Measurements from ENCODE around the gene CLDND1.

CLDND1 gene

DNA sequence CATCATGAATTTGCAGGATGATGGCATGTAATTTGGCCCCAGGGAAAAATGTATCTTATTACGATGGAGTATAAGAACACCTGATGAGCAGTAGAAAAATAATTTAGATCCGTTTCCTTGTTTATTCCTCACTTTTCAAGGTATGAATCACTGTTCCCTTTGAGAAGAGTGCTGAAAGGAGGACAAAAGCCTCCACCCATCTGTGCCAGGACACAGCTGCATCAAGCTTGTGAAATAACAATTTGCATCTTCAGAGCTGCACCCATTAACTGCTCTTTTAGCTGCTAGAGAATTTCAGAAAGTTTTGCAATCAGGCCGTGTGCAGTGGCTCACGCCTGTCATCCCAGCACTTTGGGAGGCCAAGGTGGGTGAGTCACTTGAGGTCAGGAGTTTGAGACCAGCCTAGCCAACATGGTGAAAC, 9.6 kb downstream of the CLDND1 start:
- no peak for DNase-seq

DNA sequence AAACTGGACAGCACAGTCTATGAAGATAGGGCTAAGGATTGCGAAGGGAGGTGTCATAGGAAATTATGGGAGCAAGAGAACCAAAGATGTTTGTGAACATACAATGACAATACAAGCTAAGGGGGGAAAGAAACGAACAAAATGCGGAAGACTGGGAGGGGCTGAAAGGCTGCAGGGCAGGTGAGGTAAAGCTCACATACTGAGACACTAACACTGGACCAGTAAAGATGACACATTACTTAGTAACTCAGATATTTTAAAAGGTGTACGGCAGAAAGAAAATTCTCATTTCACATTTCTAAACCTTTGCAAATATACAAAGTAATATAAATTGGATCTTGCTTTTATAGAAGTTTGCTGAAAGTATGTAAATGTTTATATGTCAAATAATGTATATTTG, 10.1 kb downstream of the CLDND1 start:
- DNase-seq, result no peak

DNA sequence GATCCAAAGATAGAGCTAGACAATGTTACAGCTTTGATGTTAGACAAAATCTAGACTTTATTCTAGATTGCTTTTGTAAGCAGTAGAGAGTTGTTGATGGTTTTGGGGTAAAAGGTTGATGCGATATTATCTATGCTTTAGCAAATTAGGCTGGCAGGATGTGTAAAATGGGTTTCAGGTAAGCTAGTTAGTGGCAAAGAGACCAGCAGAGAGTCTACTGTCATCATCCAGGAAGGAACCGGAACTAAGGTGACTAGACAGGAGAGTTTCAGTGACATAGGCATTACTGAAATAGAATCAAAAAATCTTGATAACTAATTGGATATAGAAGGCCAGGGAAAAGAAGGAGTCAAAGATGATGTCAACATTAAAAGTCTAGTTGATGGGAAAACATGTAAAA, 14.1 kb downstream of the CLDND1 start:
- no peak for DNase-seq

DNA sequence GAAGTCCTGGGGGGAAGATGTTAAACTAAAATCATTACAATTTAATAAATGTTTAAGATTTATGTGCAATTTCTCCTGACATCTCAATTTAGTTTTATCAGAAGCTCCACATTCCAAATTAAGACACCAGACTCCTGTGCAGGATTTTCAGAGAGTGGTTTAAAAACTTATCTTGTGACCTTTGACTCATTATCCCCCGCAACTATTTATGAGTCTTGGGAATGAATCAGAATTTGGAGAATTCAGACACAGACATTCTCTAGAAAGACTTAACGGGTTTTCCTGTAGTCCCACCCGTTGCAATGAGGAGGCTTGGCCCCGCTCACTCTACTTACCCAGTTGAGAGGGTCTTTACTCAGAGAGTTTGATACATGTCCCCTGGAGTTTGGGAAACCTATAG, 18.2 kb downstream of the CLDND1 start:
- DNase-seq, result no peak

DNA sequence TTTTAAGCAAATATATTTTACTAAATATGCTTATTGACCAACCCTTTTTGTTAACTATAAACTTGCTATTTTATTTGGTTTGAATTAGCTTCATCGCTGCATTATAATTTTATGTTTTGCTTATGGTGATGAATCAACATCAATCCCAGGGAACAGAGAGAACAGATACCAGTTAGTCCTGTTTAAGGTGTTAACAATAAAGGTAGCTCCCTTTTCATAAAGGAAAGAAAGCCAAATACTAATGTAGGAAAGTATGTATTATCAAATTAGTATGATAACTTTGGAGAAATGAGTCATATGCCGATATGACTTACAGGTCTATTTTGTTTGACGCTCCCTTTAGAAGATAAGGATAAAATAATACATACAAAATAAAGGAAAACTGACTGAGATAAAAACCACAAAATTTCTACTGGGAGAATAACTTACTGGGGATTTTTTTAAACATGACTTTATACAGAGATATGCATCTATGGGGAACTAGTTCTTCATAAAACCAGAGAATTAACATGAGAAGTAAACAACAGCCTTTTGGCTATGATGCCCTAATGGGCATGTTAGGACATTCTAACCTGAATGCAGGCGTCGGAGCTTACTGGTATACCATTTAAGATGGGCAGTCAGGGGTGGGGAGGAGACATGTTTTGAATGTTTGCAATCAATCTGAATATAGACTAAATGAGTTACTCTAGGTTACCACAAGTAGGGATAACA, 20.7 kb downstream of the CLDND1 start:
- no peak for DNase-seq

DNA sequence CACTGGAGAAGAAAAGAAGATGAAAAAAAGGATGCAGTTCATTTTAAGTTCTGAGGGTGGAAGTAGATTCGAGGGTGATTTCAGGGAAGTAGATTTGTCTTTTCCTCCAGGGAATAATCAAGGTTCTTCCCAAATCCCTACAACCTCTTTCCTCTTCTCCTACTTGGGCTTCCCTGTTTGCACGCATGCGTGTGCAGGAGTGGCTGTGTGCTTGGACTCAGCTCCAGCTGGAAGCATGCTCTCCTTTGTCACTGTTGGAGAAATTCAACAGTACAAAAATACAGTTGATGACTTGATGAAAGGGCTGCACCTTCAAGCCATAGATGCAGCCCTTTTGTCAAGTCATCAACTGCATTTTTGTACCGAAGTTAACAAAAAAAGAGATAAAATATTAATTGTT, 21.4 kb downstream of the CLDND1 start:
- peak; percentile 31 for DNase-seq

DNA sequence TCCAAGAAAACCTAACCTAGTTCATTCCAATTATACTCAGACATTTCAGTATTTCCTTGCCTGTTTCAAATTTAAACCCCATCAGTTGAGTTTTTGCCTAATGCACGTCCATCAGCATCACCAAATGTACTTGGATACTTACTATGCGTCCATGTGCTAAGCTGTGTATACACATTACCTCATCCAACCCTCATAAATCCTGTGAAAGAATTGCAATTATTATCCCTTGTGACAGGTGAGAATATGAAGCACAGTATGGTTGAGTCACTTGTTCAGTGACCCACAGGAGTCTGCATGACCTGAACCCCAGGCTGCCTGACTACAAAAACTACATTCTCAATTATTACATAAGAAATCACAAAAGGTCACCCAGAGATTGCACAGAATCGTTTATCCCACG, 22.7 kb downstream of the CLDND1 start:
- DNase-seq, result no peak

DNA sequence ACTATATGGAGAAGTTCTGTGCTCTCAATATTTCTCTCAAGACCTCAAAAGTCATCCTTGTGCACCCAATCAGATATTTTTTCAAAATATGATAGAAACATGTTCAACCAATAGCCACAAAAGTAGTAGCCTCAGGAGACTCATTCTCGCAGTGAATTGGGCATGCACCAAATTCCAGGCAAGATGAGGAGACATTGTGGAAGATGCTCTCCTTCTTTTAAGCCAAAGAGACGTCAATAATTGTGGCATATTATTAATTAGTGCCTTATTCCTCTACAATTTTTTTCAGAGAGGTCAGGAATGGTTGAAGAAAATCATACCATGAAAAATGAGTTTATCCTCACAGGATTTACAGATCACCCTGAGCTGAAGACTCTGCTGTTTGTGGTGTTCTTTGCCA, 25.3 kb downstream of the CLDND1 start, which contains the start of gene OR5K2:
Gene OR5K2 (plus strand): TSS at position 301 of the 400 bp plus-strand sequence. CDS start 0 bp downstream, at position 301.
- DNase-seq, result no peak

DNA sequence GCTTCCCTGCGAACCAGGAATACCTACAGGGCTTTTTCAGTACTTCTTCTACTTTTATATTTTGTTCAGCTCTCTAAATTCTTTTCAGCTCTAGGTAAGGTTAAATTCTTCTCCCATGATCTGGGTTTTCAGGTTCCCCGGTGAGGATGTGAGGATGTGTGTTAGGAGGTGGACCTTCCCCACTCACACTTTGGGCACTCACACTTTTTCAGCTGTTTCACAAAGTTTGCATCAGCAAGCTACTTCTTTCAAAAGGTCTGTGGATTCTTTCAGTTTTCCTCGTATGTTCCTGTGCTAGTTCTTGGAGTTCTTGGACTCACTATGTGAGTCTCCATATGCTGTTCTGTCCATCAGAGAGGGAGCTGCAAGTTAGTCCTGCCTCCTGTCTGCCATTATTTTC, 39.1 kb downstream of the CLDND1 start:
- DNase-seq, result no peak

DNA sequence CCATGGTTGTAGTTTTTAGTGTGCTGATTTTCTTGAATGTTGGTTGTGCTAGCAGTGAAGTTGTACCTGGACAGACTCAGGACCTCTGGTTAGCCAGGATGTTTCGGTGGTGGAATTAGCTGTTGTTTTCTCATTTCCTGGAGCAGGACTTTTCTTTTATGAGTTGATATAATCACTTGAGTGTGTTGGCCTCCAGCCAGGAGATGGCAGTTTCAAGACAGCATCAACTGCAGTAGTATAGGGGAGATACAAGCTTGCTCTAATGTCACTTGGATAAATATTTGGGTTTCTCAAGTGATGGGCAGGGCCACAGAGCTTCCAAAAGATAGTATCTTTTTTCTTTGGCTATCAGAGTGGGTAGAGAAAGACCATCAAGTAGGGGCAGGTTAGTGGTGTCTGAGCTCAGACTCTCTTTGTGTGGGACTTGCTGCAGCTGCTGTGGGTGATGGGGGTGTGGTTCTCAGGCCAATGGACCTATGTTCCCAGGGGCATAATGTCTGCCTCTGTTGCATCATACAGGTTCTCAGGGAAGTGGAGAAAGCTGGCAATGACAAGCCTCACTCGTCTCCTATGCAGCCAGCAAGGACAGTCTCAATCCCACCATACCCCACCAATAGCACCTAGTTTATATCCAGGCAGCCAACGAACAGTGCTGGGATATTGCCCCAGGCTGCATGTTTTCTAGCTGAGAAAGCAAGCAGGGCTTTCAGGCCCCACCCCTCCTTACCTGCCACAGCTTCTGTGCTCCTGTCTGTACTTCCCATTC, 39.8 kb downstream of the CLDND1 start:
- no peak for DNase-seq

All from midbrain (tissue), 1 donor.